NB4 (cell line): ENCODE results near the gene LAMTOR3.

Experiments used
- MYC ChIP-seq: IDR thresholded peaks from 2 replicates; pipeline ENCODE4 v1.6.1; 2011; ENCODE audit warnings: low read depth, low read length
- POLR2A ChIP-seq: IDR thresholded peaks from 2 replicates; pipeline ENCODE4 v1.6.1; 2011; ENCODE audit warnings: mild to moderate bottlenecking; ENCODE audit not compliant: insufficient read length; ENCODE audit errors: extremely low read depth
- TF ChIP-seq, protein P1 (sequence below): IDR thresholded peaks from one replicate; pipeline ENCODE4 v1.5.1; 2012; ENCODE audit warnings: low read depth, low read length
- TF ChIP-seq, protein P2 (sequence below): IDR thresholded peaks from 2 replicates; pipeline ENCODE4 v1.6.1; 2011; ENCODE audit warnings: low read depth, low read length

DNA sequence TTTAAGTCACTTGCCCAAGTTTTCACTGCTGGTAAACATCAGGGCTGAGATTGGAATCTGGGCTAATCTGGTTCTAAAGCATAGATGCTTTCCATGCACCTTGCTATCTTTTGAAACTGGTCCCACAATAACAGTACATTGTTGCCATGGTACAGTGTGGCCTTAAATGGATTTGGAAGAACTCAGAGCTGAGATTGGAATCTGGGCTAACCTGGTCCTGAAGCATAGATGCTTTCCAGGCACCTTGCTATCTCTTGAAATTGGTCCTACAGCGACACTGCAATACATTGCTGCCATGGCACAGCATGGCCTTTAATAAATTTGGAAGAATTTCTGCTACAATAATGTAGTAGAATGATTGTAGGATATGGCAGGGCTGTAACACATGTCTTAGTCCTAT, 49.0 kb downstream of the LAMTOR3 start:
- TF ChIP-seq POLR2A: no peak
- TF ChIP-seq, protein P1, sequence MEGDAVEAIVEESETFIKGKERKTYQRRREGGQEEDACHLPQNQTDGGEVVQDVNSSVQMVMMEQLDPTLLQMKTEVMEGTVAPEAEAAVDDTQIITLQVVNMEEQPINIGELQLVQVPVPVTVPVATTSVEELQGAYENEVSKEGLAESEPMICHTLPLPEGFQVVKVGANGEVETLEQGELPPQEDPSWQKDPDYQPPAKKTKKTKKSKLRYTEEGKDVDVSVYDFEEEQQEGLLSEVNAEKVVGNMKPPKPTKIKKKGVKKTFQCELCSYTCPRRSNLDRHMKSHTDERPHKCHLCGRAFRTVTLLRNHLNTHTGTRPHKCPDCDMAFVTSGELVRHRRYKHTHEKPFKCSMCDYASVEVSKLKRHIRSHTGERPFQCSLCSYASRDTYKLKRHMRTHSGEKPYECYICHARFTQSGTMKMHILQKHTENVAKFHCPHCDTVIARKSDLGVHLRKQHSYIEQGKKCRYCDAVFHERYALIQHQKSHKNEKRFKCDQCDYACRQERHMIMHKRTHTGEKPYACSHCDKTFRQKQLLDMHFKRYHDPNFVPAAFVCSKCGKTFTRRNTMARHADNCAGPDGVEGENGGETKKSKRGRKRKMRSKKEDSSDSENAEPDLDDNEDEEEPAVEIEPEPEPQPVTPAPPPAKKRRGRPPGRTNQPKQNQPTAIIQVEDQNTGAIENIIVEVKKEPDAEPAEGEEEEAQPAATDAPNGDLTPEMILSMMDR: no peak
- TF ChIP-seq, protein P2, sequence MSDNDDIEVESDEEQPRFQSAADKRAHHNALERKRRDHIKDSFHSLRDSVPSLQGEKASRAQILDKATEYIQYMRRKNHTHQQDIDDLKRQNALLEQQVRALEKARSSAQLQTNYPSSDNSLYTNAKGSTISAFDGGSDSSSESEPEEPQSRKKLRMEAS: no peak
- no peak for TF ChIP-seq MYC
